Panc1 (cell line): Measurements from ENCODE around the gene VCX2. TPM values are rescaled to one million over a fixed set of nuclear protein-coding genes. Genes with fewer than 3 reads are reported as not detected.

Experiments used
- ATAC-seq: fragments of 200-7000 bp; cut with Tn5 transposase; 2 replicates; pipeline ENCODE4 v1.9.1; 2020; ENCODE audit warnings: mild to moderate bottlenecking, moderate library complexity
- BruUV-seq: library from RNA; stranded (reverse); fragments of 400-500 nt; replicated peaks from 2 replicates; lab custom pipeline; 2021; lab: Mats Ljungman, UMichigan
- CTCF ChIA-PET: fragments of 300-600 bp; sonication (Branson Sonifier 250); formaldehyde crosslinking; loops from one replicate; lab custom pipeline; 2022; ENCODE audit warnings: antibody characterized with exemption; lab: Charles Lee
- POLR2A ChIA-PET: fragments of 300-600 bp; sonication (Branson Sonifier 250); formaldehyde crosslinking; loops from one replicate; lab custom pipeline; 2022; ENCODE audit warnings: antibody characterized with exemption; lab: Charles Lee
- DNase-seq: peaks from one replicate; pipeline ENCODE4 v3.0.0-alpha.2; 2010; ENCODE audit warnings: low read depth, low spot score
- H3K27ac ChIP-seq: 2 replicates; pipeline ENCODE4 v1.5.1; 2011; ENCODE audit warnings: mild to moderate bottlenecking, low read length, inconsistent platforms
- H3K27me3 ChIP-seq: fragments of 200-500 bp; sonication (Bioruptor generic); 2 replicates; pipeline ENCODE4 v1.6.0; 2014; ENCODE audit warnings: low read length, inconsistent platforms; ENCODE audit not compliant: control insufficient read depth, insufficient read depth
- H3K36me3 ChIP-seq: fragments of 200-500 bp; sonication (Bioruptor generic); 2 replicates; pipeline ENCODE4 v1.5.1; 2014; ENCODE audit warnings: inconsistent platforms, mild to moderate bottlenecking, low read length, moderate library complexity; ENCODE audit not compliant: control insufficient read depth, insufficient read depth
- H3K4me1 ChIP-seq: 2 replicates; pipeline ENCODE4 v1.5.1; 2011; ENCODE audit warnings: inconsistent platforms, mild to moderate bottlenecking, low read length, moderate library complexity; ENCODE audit not compliant: control insufficient read depth, insufficient read depth
- H3K4me3 ChIP-seq, 2 experiments: 2 replicates each; pipeline ENCODE4 v1.5.1; 2011 to 2012; ENCODE audit warnings: low read depth in 2 of 2, low read length in 2 of 2, mild to moderate bottlenecking in 2 of 2, inconsistent platforms in 1 of 2, moderate library complexity in 1 of 2
- H3K9me3 ChIP-seq: fragments of 200-500 bp; sonication (Bioruptor generic); 2 replicates; pipeline ENCODE4 v1.5.1; 2014; ENCODE audit warnings: low read depth, mild to moderate bottlenecking, inconsistent platforms, low read length, moderate library complexity; ENCODE audit not compliant: control insufficient read depth, insufficient read depth
- POLR2AphosphoS5 ChIP-seq: IDR thresholded peaks from 2 replicates; pipeline ENCODE4 v1.6.1; 2012; ENCODE audit warnings: mild to moderate bottlenecking, low read depth, low read length, moderate library complexity
- SIN3A ChIP-seq: IDR thresholded peaks from 2 replicates; pipeline ENCODE4 v1.6.1; 2012; ENCODE audit warnings: low read depth, mild to moderate bottlenecking, low read length, moderate library complexity, borderline replicate concordance; ENCODE audit not compliant: insufficient read depth
- TCF7L2 ChIP-seq: IDR thresholded peaks from 2 replicates; pipeline ENCODE4 v1.6.1; 2011; ENCODE audit warnings: mild to moderate bottlenecking, low read depth, low read length, inconsistent platforms
- in situ Hi-C: cut with HindIII; loops from 2 replicates; pipeline ENCODE4 v1.10.0; 2016; ENCODE audit warnings: low sequenced_read_pairs, low pct_unique_long_range_greater_than_20kb
- intact Hi-C: fragments of 100-400 bp; cut with micrococcal nuclease; formaldehyde crosslinking; loops from one replicate; pipeline ENCODE4 v1.10.0; 2022; ENCODE audit not compliant: unreplicated experiment
- total RNA-seq: library from RNA; stranded (reverse); gene quantifications from one replicate; pipeline ENCODE4 v1.2.1, GENCODE V29; 2021; ENCODE audit not compliant: unreplicated experiment
- TF ChIP-seq, protein P1 (sequence below): fragments of 450-650 bp; IDR thresholded peaks from 2 replicates; pipeline ENCODE4 v1.5.1; 2017; ENCODE audit warnings: mild to moderate bottlenecking
- TF ChIP-seq, protein P2 (sequence below), 2 experiments: IDR thresholded peaks; 2 replicates each; pipeline ENCODE4 v1.6.1; 2011 to 2012; ENCODE audit warnings: low read depth in 2 of 2, control low read depth in 1 of 2, low read length in 1 of 2, mild to moderate bottlenecking in 1 of 2, moderate library complexity in 1 of 2; ENCODE audit not compliant: insufficient read depth in 1 of 2

Gene VCX2
- total RNA-seq, 1 experiment from 2014 or later, result not detected

DNA sequence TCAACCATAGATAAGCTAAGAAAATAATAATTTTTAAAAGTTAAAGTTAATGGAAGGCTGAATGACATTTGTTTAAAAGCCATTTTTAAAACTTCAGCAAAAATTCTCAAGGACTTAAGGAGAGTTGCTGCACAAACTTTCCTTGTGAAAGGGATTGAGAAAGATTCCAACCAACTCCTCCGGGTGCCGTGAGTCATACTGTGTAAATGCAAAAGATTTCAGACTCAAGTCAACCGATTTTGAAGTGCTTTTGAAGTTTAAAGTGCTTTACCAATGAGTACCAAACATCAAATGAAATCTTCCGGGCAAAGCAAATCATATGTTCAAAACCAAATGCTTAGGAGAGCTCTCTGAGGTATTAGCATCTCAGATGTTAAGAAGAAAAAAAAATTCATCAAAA lies 31.4 kb downstream of the VCX2 start:
- H3K4me3 ChIP-seq, result no peak overlapping the region
- H3K36me3 ChIP-seq, result no peaks in the 10 kb centered on the region
- no peak overlapping the region for H3K27ac ChIP-seq
- no peaks in the 10 kb centered on the region for H3K4me1 ChIP-seq
- no peaks in the 10 kb centered on the region for H3K9me3 ChIP-seq
- ATAC-seq (no peak), DNase-seq (no peak)
- H3K27me3 ChIP-seq, result no peaks in the 10 kb centered on the region
- ChIA-PET CTCF (no interaction called here), POLR2A (no interaction called here)
- BruUV-seq, result no TSS peak
- TF ChIP-seq, protein P1, sequence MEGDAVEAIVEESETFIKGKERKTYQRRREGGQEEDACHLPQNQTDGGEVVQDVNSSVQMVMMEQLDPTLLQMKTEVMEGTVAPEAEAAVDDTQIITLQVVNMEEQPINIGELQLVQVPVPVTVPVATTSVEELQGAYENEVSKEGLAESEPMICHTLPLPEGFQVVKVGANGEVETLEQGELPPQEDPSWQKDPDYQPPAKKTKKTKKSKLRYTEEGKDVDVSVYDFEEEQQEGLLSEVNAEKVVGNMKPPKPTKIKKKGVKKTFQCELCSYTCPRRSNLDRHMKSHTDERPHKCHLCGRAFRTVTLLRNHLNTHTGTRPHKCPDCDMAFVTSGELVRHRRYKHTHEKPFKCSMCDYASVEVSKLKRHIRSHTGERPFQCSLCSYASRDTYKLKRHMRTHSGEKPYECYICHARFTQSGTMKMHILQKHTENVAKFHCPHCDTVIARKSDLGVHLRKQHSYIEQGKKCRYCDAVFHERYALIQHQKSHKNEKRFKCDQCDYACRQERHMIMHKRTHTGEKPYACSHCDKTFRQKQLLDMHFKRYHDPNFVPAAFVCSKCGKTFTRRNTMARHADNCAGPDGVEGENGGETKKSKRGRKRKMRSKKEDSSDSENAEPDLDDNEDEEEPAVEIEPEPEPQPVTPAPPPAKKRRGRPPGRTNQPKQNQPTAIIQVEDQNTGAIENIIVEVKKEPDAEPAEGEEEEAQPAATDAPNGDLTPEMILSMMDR, result no peak
- TF ChIP-seq SIN3A, result no peak
- TF ChIP-seq, protein P2, sequence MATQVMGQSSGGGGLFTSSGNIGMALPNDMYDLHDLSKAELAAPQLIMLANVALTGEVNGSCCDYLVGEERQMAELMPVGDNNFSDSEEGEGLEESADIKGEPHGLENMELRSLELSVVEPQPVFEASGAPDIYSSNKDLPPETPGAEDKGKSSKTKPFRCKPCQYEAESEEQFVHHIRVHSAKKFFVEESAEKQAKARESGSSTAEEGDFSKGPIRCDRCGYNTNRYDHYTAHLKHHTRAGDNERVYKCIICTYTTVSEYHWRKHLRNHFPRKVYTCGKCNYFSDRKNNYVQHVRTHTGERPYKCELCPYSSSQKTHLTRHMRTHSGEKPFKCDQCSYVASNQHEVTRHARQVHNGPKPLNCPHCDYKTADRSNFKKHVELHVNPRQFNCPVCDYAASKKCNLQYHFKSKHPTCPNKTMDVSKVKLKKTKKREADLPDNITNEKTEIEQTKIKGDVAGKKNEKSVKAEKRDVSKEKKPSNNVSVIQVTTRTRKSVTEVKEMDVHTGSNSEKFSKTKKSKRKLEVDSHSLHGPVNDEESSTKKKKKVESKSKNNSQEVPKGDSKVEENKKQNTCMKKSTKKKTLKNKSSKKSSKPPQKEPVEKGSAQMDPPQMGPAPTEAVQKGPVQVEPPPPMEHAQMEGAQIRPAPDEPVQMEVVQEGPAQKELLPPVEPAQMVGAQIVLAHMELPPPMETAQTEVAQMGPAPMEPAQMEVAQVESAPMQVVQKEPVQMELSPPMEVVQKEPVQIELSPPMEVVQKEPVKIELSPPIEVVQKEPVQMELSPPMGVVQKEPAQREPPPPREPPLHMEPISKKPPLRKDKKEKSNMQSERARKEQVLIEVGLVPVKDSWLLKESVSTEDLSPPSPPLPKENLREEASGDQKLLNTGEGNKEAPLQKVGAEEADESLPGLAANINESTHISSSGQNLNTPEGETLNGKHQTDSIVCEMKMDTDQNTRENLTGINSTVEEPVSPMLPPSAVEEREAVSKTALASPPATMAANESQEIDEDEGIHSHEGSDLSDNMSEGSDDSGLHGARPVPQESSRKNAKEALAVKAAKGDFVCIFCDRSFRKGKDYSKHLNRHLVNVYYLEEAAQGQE (IDR thresholded peaks at IDR 0.05; ENCODE audit: insufficient read depth in 1 of 2, low read depth in 2 of 2, low read length in 1 of 2), result no peak
- no peak for TF ChIP-seq POLR2AphosphoS5
- no peak for TF ChIP-seq TCF7L2
- in situ Hi-C loops (no loop called here), intact Hi-C loops (no loop called here)

DNA sequence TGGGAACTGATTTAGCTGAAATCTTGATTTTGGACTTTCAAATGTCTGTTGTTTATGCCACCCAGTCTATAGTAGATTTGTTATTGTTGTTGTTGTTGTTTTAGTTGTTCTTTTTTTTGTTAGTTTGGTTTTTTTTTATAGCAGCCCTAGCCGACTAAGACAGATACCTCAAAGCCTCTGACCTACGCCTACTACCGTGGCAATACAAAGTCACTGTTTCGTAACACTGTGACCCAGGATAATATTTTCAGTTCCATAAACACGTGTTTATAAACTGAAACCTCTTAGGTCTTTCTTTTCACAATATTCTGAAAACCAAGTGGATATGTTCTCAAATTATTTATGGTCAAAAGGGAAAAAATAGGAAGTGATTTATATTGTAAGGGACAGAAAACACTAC lies 32.8 kb downstream of the VCX2 start:
- Histone ChIP-seq H3K4me1 (no peaks in the 10 kb centered on the region), H3K9me3 (no peaks in the 10 kb centered on the region), H3K36me3 (no peaks in the 10 kb centered on the region), H3K27me3 (no peaks in the 10 kb centered on the region), H3K27ac (no peak overlapping the region), H3K4me3 (no peak overlapping the region)
- DNase-seq, result no peak
- in situ Hi-C loops (no loop called here), intact Hi-C loops (no loop called here)
- TF ChIP-seq TCF7L2 (no peak), POLR2AphosphoS5 (no peak), SIN3A (no peak)
- TF ChIP-seq, protein P1, result no peak
- TF ChIP-seq, protein P2 (IDR thresholded peaks at IDR 0.05; ENCODE audit: insufficient read depth in 1 of 2, low read depth in 2 of 2, low read length in 1 of 2), result no peak
- CTCF ChIA-PET, result no interaction called here
- POLR2A ChIA-PET, result no interaction called here
- no TSS peak for BruUV-seq
- no peak for ATAC-seq
